DLD1 (cell line): Measurements from ENCODE around the gene SPOCK1.

ENCODE experiments used
- in situ Hi-C: cut with HindIII; loops from 2 replicates; pipeline ENCODE4 v1.10.0; 2017; ENCODE audit warnings: low sequenced_read_pairs

Gene SPOCK1

DNA sequence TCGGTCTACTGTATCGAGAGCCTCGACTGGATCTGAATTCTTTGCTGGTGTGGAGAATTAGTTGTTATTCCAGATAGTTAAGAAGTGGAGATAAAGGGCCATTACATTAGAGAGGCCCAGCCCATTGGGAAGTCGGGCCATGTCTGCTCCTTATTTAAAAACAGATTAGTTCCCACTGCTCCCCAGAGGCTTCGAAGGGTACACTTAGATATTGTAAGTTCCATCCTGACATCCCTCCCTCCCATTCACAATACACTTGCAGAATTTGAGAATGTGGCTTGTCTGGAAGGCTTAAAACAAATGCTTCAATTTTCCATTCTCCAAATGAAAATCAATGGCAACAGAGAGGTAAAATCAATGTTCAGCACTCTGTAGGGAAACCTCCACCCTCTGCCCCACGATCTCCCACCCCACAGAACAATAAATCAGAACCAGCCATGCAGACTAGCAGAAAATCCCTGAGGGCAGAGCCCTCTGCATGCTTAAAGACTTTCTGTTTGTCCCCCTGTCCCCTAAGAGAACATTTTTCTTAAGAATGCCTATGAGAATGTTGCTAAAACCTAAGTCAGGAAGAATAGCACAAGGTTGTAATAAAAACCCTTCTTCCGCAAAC, 364.1 kb downstream of the SPOCK1 start:
- in situ Hi-C loops: no loop called here

DNA sequence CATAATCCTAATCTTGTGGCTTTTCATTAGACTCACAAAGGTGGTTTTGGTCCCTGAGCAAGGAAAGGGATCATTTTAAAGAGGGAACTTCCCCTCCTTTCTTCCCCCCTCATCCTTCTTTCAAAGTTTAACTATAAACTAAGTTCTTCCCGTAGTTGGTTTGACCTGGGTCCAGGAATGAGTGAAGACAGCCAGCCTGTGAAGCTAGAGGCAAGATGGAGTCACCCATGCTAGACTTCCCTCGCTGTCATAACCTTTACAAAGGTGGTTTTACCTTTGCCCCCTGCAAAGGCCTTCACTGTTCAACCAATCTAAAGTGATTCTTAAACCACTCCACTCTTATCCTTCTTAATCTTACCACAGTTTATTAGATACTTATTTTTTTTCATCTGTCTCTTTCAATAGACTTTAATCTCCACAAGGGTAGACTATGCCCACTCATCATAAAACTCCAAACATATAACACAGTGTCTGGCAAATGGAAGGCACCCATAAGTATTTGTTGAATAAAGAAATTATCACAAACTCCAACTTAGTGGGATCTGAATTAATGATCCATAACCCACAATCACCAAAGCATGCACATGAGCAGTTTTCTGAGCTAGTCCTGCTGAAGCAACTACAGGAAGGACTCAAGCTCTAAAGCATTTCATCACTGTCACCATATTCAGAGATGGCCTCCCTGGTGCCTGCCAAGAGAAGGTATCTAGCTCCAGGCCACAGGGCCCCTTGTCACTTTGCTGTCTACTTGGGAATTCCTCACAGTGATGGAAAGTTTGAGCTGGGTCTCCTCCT, 369.0 kb downstream of the SPOCK1 start:
- in situ Hi-C loops: no loop called here

DNA sequence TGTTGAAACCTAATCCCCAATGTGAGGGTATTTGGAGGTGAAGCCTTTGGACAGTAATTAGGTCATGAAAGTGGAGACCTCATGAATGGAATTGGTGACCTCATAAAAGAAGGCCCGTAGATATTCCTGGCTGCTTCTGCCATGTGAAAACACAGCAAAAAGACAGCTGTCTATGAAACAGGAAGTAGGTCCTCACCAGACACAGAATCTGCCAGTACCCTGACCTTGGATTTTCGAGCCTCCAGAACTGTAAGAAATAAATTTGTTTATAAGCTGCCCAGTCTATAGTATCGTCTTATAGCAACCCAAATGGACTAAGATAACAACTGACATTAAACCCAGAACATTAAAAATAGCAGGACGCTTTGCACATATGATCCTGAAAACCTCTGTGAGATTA, 371.1 kb downstream of the SPOCK1 start:
- in situ Hi-C loops: no loop called here

DNA sequence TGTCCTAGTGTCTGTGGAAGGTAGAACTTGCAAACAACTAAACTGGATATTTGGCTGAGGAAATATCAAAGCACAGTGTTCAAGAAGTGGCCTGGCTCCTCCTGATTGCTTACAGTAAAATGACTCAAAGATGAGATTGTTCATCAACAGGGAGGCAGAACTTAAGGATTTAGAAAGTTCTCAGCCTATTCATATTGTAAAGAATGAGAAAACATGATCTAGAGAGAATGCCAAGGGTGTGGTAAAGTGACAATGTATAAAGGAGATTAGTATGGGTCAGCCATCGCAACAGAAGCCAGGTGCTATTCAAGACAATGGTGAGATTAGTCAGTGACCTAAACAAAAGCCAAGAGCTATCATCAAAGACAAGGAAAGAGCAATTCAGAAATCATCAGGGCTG, 372.3 kb downstream of the SPOCK1 start:
- in situ Hi-C loops: no loop called here

DNA sequence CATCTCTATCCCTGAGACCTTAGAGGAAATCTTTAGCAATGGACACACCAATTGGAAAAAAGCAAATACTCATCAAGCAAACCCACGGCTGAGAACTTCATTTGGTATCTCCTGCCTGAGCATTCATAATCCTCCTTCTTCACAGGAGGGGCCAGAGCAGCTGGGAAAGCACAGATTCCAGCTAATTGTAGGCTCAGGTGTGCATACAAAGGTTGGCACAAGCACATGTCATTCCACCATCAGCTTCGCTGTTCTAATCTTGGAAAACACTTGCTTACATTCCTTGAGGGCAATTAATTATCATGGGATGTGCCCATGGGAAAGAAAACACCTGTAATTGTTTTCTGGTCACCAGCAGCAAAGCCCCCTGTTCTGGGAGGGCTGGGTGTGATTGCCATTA, 376.6 kb downstream of the SPOCK1 start:
- in situ Hi-C loops: no loop called here

DNA sequence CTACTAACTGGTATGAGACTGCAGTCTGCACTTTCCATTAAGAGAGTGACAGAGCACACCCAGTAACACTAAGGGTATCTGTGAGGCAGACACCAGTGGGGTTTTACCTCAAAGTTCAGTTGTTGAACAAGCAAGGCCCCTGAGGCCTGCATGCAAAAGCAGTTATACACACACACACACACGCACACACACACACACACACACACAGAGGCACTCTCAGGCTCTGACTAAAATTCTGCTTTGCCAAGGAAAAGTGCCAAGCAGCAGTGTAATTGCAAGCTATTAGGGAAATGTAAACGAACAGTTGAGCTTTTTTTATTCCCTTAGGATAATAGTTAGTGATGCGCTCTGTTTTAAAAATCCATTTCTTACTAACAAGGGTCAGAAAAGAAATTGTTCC, 377.1 kb downstream of the SPOCK1 start:
- in situ Hi-C loops: no loop called here

DNA sequence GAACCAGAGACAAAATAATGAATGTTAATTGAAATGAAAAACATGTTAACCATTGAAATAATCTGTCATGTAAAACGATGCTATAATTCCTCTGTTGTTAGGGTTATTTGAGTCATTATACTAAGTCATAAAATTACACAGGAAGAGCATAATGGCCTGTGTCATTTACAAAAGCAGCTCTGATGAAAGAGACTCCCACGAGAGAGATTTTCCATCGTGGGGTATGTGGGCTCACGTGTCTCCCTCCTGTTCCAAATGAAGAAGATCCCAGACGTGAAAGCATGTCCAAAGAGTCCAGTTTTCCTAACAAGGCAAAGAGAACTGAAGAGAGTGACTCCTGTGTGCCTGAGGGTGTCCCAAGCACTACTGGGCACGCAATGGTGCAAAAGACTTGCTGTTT, 379.8 kb downstream of the SPOCK1 start:
- in situ Hi-C loops: no loop called here

DNA sequence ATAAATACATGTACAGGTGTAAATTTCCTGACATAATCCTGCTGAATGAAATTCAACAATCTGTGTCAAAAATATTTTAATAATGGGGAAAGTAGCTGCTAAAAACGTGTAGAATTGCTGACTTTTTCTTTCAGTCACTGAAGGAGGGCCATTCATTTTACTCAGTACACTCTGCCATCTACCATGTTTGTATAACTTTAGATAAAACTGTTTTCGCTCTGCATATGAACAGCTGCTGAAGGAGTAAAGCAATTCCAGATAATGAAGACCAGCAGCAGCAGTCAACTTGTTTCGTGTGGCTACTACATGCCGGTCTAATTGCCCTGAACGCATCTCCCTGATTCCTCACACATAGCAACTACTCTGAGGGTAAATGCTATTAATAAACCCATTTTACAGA, 380.5 kb downstream of the SPOCK1 start:
- in situ Hi-C loops: no loop called here

DNA sequence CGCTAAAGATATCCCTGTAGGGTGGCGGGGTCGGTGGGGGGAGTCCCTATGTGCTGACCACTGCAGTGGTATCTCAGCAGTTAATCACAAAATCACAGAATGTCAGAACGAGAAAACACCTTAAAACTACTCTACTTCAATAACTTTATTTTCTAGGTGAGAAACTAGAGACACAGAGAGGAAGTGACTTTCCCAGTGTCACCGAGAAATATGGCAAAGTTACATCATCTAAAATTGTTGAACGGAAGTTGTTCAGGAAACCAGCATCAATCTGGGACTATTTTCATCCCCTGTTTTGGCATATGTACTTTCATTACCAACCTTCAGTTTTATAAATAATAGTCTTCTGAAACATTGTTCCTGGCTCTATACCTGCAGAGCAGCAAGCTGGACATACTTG, 384.0 kb downstream of the SPOCK1 start:
- in situ Hi-C loops: no loop called here

DNA sequence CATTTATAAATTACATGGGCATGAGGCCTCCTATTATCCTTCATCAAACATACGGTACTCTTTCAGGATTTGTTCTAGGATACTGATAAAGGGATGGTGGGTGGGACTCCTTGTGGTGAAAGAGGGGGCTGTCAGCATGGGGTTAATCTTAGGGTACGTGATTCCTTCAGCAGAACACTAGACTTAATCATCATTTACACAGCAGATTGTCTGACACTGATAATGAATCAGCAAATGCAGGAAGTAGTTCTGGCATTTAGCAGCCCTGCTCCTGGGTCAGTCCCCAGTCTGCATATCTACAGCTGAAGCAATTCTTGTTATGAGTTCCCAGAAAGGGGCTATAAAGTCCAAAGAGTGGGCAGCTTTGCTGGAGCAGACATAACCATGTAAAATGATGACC, 384.6 kb downstream of the SPOCK1 start:
- in situ Hi-C loops: no loop called here

DNA sequence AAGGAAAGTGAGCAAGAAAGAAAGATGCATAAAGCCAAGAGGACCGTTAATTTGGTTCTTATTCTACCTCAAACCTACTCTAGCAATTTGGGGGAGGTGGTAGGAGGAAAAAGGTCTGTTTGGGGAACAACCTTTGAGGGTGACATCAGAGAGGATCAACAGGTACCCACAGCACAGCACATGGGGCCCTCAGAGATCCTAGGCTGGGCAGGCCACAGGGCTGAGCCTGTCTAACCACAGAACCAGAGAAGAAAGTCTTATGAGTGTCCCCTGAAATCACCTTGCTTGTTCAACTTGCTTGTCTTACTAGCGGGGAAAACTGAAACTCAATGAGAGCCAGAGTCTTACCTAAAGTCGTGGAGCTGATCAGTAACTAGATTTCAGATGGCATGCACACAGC, 385.2 kb downstream of the SPOCK1 start:
- in situ Hi-C loops: no loop called here

DNA sequence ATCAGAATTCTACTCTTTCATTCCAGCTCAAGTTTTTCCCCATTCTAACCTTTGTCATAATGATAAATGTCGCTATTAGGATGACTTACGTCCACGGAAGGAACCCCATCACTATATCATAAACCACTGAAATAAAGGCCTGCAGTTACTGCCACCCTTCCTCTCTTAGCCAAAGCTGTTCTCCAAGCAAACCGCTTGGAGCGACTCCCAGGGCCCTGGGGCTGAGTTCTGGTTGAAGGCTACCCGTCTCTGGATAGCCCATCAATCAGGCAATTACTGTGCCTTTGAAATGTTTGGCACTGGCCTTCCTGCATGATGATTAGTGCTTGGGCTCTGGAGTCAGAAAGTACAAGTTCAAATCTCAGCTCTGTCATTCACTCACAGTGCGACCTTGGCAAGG, 386.0 kb downstream of the SPOCK1 start:
- in situ Hi-C loops: no loop called here

DNA sequence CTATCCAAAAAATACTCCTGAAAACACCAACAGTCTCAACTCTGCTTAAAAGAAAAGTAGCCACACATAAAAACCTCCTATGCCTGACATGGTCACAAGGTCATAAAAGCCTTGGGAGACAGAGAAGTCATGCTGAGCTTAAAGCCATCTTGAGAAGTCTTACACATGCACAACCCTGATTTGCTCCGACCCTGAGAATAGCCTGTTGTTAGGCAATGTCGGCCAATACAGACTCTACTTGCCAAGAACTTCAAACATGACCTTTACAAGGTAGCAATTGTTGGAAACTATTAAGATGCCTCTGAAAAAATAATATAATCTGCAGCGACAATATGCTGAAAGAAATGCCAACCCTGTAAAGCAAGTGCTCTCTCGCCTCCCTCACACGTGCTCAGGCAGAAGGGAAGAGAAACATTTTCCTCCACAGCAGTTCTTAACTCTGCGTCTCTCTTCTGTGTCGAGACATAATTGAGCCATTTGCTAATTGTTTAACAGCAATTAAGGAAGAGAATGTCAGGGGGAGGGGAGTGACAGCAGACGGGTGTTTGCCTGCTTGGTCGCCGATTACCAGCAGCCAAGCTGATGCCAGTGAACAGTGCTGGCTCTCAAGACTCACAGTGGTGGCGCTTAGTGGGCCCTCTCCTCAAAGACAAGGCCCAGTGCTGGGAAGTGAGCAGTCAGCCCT, 393.6 kb downstream of the SPOCK1 start:
- in situ Hi-C loops: no loop called here

DNA sequence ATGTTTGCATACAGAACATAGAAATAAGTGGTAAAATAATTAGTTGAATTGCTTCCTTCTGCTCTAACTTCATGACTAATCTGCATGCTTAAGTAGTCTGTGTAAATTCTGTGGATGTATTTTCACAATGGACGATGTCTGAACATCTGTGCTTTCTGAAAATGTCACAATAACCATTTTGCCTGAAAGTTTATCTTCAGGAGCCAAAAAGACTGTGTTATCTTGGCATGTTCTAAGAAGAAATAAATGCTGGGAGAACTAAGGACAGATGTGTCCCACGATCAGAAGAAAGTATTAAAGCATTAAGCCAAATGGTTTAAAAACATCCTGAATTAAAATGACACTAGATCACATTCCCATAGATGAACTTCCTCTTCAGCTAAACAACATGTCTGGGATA, 397.6 kb downstream of the SPOCK1 start:
- in situ Hi-C loops: no loop called here

DNA sequence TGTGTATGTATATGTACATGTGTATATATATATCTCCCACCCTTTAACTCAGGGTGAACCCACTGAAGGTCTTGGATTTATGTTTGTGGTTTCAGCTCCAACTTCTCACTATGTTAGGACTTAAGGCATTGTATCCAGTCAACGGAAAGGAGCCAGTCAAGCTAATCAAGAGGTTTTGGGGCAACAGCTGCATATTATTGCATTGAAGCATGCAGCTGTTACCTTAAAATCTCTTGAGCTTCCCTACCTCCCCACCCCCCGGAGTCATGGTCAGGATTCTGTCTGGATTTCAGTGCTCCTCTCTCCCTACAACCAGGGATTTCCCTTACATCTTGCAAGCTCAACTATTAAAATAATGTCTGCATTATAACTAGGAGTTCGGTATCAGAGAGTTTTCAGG, 399.5 kb downstream of the SPOCK1 start:
- in situ Hi-C loops: no loop called here

DNA sequence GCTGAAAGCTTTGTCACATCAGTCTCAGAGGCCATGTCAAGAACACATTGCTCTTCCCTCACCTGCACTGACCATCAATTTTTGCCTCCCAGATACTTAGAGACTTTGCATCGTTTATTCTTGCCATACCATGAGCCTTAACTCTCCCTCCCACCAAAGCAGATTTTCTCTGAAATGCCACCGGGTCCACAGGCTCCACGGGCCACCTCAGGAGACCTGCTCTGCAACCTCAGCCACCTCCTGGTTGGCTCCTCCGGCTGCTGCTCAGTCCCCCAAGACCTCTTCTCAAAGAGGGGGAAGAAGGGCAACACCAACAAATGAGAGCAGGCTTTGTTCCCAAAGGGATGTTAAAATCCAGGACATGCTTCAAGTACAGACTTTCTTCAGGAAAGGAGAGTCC, 400.5 kb downstream of the SPOCK1 start:
- in situ Hi-C loops: no loop called here

DNA sequence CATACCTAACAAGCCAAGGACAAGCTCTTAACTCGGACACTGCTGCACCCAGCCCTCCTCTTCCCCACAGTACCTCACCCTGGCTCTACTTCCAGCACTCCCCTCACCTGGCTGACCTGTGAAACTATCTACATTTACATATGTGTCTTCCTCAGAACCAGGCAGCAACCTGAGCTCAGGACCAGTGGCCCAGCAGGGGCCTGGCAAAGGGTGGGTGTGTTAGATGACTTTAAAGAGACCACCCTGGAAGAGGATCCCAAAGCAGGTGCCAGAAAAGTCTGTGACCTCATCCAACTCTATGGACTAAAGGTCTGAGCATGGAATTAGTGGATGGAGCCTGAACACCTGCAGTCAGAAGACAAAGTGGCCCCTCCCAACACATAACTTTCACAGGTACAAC, 400.9 kb downstream of the SPOCK1 start:
- in situ Hi-C loops: no loop called here

DNA sequence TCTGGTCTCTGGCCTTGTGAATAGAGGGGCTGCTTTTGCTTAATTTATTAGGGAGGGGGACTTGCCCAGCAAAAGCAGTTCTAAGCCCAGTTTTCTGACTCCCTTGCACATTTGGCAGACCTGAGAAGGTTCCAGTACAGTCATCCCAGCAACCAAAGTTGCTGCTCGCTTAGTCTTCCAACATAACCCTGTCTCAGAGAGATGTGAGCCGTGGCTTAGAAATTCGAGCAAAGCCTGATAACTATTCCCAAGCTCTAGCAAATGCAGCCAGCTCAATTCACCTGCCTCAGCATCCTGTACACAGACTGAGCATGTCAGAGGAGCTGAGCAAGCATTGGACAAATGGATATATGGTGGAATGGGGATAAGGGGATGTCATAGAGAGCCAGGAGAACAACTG, 401.9 kb downstream of the SPOCK1 start:
- in situ Hi-C loops: no loop called here

DNA sequence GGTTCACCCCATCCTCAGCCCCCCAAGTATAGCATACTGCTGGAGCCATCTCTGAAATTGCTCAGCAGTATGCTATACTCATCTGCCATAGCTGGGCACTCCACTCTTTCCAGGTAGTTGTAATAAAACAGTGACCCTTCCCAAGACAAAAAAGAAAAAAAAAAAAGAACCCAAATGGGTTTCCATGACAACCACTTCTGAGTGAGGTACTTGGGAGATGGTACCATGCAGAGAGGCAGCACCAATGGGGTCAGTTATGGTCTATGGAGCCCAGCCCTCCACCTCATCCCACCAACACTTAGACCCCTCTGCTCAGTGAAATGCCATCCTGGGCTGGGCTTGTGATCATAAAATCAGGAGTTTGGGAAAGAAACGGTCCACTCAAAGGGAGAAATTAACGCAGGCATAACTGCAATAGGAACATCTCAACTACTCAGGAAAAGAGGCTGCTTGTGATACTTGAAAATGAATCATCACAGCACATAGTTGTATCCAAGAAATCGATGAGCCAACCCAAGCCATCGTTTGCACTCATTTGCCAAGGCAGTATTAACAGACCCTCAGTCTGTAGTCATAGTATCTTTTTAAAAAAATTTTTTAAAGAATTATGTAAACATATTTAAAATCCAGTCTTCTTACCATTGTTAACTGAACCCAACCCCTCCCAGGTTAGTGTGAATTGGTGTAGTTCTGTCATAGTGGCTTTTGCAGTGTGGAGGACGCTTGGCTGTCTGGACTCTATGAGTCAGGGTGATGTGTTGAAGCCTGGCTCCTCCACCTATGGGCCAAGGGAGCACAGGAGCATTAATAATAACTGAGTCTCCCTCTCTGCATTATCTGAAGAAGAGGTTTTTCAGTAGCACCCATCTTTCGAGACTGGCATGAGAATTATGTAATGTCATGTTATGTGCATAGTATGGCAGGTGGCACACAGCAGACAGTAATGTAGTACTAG, 402.7 kb downstream of the SPOCK1 start:
- in situ Hi-C loops: no loop called here

DNA sequence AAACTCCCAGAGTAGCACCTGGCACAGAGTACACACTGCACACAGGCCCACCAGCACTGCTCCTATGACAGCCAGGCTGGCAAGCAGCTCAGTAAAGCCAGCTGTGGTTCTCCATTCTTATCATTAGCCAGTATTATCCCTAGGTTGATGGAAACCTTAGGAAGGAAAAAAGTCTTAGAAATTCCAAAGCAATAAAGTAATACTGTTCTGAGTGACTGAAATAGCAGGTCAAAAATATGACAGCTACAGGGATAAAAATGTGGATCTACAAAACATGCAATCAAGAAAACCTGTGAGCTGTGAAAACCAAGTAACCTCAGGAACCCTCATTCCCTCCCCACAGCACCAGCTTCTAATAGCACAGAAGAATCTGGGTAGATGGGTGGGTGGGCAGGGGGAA, 403.5 kb downstream of the SPOCK1 start:
- in situ Hi-C loops: no loop called here

DNA sequence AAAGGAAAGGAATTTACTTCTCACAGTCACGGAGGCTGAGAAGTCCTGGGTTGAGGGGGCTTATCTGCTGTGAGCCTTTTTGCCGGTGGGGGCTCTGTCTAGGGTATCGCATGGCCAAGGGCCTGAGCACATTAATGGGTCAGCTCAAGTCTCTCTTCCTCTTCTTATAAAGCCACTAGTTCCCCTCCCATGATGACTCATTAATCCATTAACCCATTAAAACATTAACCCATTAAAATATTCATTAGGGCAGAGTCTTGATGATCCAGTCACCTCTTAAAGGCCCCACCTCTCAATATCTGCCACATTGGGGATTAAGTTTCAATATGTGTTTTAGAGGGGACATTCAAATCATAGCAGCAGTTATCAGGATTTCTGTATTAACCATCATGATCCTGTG, 406.3 kb downstream of the SPOCK1 start:
- in situ Hi-C loops: no loop called here
